Endothelial cell of umbilical vein (primary cell): ENCODE measurements around the gene ATG7. TPM values are rescaled to one million over a fixed set of nuclear protein-coding genes. Genes with fewer than 3 reads are reported as not detected.

Experiments
- BruUV-seq: library from RNA; stranded (reverse); fragments of 400-500 nt; replicated peaks from 2 replicates; lab custom pipeline; 2021; lab: Mats Ljungman, UMichigan
- CTCF ChIA-PET: fragments of 300-600, 350-600 bp; sonication (Branson Sonifier 250); formaldehyde crosslinking; loops from one replicate; lab custom pipeline; 2021; ENCODE audit warnings: antibody characterized with exemption, inconsistent platforms; lab: Charles Lee
- POLR2A ChIA-PET: fragments of 300-600, 350-600 bp; sonication (Branson Sonifier 250); formaldehyde crosslinking; loops from one replicate; lab custom pipeline; 2021; ENCODE audit warnings: antibody characterized with exemption, inconsistent platforms; lab: Charles Lee
- DNase-seq: peaks from one replicate; pipeline ENCODE4 v3.0.0-alpha.2; 2011; ENCODE audit warnings: low read depth, low spot score
- FAIRE-seq: peaks from 2 replicates; lab custom pipeline; 2011; peaks lifted over from hg19 to GRCh38; lab: Jason Lieb, UNC
- H2AFZ ChIP-seq: 2 replicates; pipeline ENCODE4 v1.6.0; 2012; ENCODE audit warnings: low read depth, low read length, control low read depth, inconsistent platforms
- H3K27ac ChIP-seq: 2 replicates; pipeline ENCODE4 v1.5.1; 2011; ENCODE audit warnings: low read depth, mild to moderate bottlenecking, control low read depth, low read length, moderate library complexity; ENCODE audit not compliant: insufficient read depth
- H3K27me3 ChIP-seq, 2 experiments: 2 replicates each; pipeline versions ENCODE4 v1.6.0 to v1.6.1; 2011; ENCODE audit warnings: low read length in 2 of 2, mixed read lengths in 1 of 2; ENCODE audit not compliant: control insufficient read depth in 2 of 2, insufficient read depth in 2 of 2
- H3K36me3 ChIP-seq, 2 experiments: 2 replicates in 1 of 2; 3 replicates in 1 of 2; pipeline ENCODE4 v1.5.1; 2011; ENCODE audit warnings: low read length in 2 of 2, mild to moderate bottlenecking in 1 of 2, moderate library complexity in 1 of 2; ENCODE audit not compliant: control insufficient read depth in 2 of 2, insufficient read depth in 2 of 2; ENCODE audit errors: extremely low read depth in 1 of 2
- H3K4me1 ChIP-seq: 3 replicates; pipeline ENCODE4 v1.5.1; 2011; ENCODE audit warnings: mild to moderate bottlenecking, low read length; ENCODE audit not compliant: control insufficient read depth, insufficient read depth; ENCODE audit errors: extremely low read depth
- H3K4me2 ChIP-seq: 2 replicates; pipeline ENCODE4 v1.6.1; 2011; ENCODE audit warnings: low read length, control low read depth, mixed read lengths; ENCODE audit not compliant: insufficient read depth
- H3K4me3 ChIP-seq, 3 experiments: fragments of 200-600 bp in 1 of 3; sonication (generic), shearing (Covaris generic) in 1 of 3; replicated peaks in 1 of 3; 2 replicates each; pipeline ENCODE4 v1.5.1; 2011 to 2016; ENCODE audit warnings: control low read depth in 3 of 3, low read length in 3 of 3, mild to moderate bottlenecking in 2 of 3, inconsistent platforms in 1 of 3, low read depth in 1 of 3, moderate library complexity in 1 of 3; ENCODE audit not compliant: insufficient read depth in 1 of 3
- H3K79me2 ChIP-seq: 2 replicates; pipeline ENCODE4 v1.6.0; 2012; ENCODE audit warnings: low read length, inconsistent platforms; ENCODE audit not compliant: control insufficient read depth, insufficient read depth
- H3K9ac ChIP-seq: replicated peaks from 2 replicates; pipeline ENCODE3; 2011; ENCODE audit warnings: low read length, control low read depth; ENCODE audit not compliant: insufficient read depth; ENCODE audit errors: extremely low read depth
- H3K9me1 ChIP-seq: replicated peaks from 3 replicates; pipeline ENCODE4 v1.6.0; 2011; ENCODE audit warnings: mild to moderate bottlenecking, low read length; ENCODE audit not compliant: control insufficient read depth, insufficient read depth; ENCODE audit errors: extremely low read depth
- H3K9me3 ChIP-seq: replicated peaks from 2 replicates; pipeline ENCODE4 v1.5.1; 2012; ENCODE audit warnings: low read length, inconsistent platforms; ENCODE audit not compliant: control insufficient read depth, insufficient read depth
- H4K20me1 ChIP-seq: replicated peaks from 2 replicates; pipeline ENCODE3; 2011; ENCODE audit warnings: mild to moderate bottlenecking, low read length; ENCODE audit not compliant: control insufficient read depth, insufficient read depth; ENCODE audit errors: extremely low read depth
- EZH2 ChIP-seq: IDR thresholded peaks from 2 replicates; pipeline ENCODE4 v1.6.1; 2012; ENCODE audit warnings: borderline replicate concordance, low read depth, mild to moderate bottlenecking, moderate library complexity, low read length, inconsistent platforms; ENCODE audit not compliant: severe bottlenecking
- FOS ChIP-seq: IDR thresholded peaks from 2 replicates; pipeline ENCODE4 v1.6.1; 2011; ENCODE audit warnings: mild to moderate bottlenecking, low read length, moderate library complexity, borderline replicate concordance; ENCODE audit not compliant: insufficient read depth
- GATA2 ChIP-seq: IDR thresholded peaks from 2 replicates; pipeline ENCODE4 v1.7.0; 2011; ENCODE audit warnings: low read depth, mild to moderate bottlenecking, moderate library complexity, mixed read lengths, low read length; ENCODE audit not compliant: insufficient read length, insufficient read depth
- JUN ChIP-seq: IDR thresholded peaks from 2 replicates; pipeline ENCODE4 v1.6.1; 2011; ENCODE audit warnings: borderline replicate concordance, low read depth; ENCODE audit not compliant: insufficient read length, insufficient read depth
- MYC ChIP-seq: IDR thresholded peaks from one replicate; pipeline ENCODE4 v1.6.1; 2011; ENCODE audit warnings: mild to moderate bottlenecking, low read depth, low read length
- POLR2A ChIP-seq: IDR thresholded peaks from 2 replicates; pipeline ENCODE4 v1.6.1; 2012; ENCODE audit warnings: low read depth, mild to moderate bottlenecking, control low read depth, low read length
- POLR2AphosphoS5 ChIP-seq: IDR thresholded peaks from 2 replicates; pipeline ENCODE4 v1.6.1; 2012; ENCODE audit warnings: low read depth, mild to moderate bottlenecking, control low read depth, low read length, moderate library complexity; ENCODE audit not compliant: insufficient read depth
- dilution Hi-C: fragments of 300-500 bp; cut with MboI; formaldehyde crosslinking; loops from one replicate; pipeline ENCODE4 v1.15.0; 2019; ENCODE audit warnings: low sequenced_read_pairs; ENCODE audit not compliant: extremely low pct_ligation_motif_present
- intact Hi-C: fragments of 100-400 bp; cut with micrococcal nuclease; formaldehyde crosslinking; loops from one replicate; pipeline ENCODE4 v1.10.0; 2022
- polyA plus RNA-seq, 4 experiments: library from polyadenylated mRNA; depleted of rRNA in 3 of 4; stranded (reverse) in 3 of 4; unstranded in 1 of 4; fragments of >200 nt; gene quantifications; 2 replicates each; pipeline versions ENCODE4 v1.2.1 to v1.2.3, GENCODE V29; 2011 to 2012; ENCODE audit warnings: missing spikeins in 1 of 4
- total RNA-seq: library from RNA; stranded (reverse); gene quantifications from 2 replicates; pipeline ENCODE4 v1.2.3, GENCODE V29; 2021
- TF ChIP-seq, protein P1 (sequence below), 2 donors: IDR thresholded peaks; 1 replicate in 1 of 2; 2 replicates in 1 of 2; pipeline ENCODE4 v1.5.1; 2011; ENCODE audit warnings: low read length in 2 of 2, mild to moderate bottlenecking in 2 of 2, moderate library complexity in 2 of 2, control low read depth in 1 of 2, inconsistent platforms in 1 of 2, low read depth in 1 of 2; ENCODE audit not compliant: insufficient read depth in 1 of 2; ENCODE audit errors: extremely low read depth in 1 of 2
- TF ChIP-seq, protein P2 (sequence below): IDR thresholded peaks from 2 replicates; pipeline ENCODE4 v1.6.1; 2011; ENCODE audit not compliant: insufficient read depth, insufficient read length

The ATG7 gene
- total and polyA plus RNA-seq, 2 donors (not counting 3 experiments of a cell fraction or from before 2014, with no cell fraction given), result 30.8 to 48.3 TPM

DNA sequence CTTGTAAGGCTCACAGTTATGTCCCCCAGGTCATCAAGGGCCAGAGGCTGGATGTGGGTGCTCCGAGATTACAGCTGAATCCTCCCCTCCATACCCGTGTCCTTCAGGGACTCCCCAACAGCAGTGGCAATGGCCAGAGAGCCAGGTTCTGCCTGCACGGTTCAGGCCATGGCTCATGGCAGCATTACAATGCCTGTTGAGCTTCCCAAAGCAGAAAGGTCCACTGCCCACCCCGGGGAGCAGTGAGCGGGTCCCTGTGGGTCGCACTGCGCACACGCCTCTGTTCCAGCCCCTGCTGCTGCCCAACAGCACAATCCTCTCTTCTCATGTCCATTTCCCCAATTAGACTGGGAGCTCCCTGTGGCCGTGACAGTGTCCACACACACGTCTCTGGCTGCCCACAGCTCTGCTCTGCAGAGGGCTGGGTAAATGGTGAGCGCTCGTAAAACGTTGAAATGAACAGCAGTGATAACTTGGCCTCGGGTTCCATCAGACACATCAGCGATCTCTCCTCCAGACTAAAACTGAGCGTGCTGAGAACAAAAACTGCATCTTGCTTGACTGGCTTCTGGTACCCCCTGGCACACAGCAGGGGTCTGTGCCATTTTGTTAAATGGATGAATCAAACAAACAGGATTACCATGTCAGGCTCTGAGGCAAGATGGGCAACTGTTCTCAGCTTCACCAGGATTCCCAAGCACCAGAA is 291.1 kb downstream of the ATG7 start:
- dilution Hi-C loops, result no loop called here
- peaks cover 86% of the 10 kb centered on the region for H3K79me2 ChIP-seq
- TF ChIP-seq, protein P1, sequence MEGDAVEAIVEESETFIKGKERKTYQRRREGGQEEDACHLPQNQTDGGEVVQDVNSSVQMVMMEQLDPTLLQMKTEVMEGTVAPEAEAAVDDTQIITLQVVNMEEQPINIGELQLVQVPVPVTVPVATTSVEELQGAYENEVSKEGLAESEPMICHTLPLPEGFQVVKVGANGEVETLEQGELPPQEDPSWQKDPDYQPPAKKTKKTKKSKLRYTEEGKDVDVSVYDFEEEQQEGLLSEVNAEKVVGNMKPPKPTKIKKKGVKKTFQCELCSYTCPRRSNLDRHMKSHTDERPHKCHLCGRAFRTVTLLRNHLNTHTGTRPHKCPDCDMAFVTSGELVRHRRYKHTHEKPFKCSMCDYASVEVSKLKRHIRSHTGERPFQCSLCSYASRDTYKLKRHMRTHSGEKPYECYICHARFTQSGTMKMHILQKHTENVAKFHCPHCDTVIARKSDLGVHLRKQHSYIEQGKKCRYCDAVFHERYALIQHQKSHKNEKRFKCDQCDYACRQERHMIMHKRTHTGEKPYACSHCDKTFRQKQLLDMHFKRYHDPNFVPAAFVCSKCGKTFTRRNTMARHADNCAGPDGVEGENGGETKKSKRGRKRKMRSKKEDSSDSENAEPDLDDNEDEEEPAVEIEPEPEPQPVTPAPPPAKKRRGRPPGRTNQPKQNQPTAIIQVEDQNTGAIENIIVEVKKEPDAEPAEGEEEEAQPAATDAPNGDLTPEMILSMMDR (IDR thresholded peaks at IDR 0.05; ENCODE audit: extremely low read depth in 1 of 2, insufficient read depth in 1 of 2, low read depth in 1 of 2, low read length in 2 of 2), result no peak
- TF ChIP-seq, protein P2, sequence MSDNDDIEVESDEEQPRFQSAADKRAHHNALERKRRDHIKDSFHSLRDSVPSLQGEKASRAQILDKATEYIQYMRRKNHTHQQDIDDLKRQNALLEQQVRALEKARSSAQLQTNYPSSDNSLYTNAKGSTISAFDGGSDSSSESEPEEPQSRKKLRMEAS, result no peak
- TF ChIP-seq EZH2 (no peak), POLR2A (no peak), FOS (no peak), POLR2AphosphoS5 (no peak), JUN (no peak), GATA2 (no peak), MYC (no peak)
- FAIRE-seq, result no peak
- intact Hi-C loops, result loop anchor here (10.0 kb wide), 2 partner anchors 241 to 359 kb away; no protein-coding TSS in a partner anchor
- no peak overlapping the region for H3K9ac ChIP-seq
- H4K20me1 ChIP-seq, result peaks cover 4% of the 10 kb centered on the region
- peaks cover 51% of the 10 kb centered on the region for H3K4me1 ChIP-seq
- H2AFZ ChIP-seq, result no peak overlapping the region
- ChIA-PET POLR2A (no interaction called here), CTCF (interaction anchor here (1.2 to 1.4 kb wide), 2 partner anchors 44 to 80 kb away, joined by 4 read pairs; no protein-coding TSS in a partner anchor)
- H3K36me3 ChIP-seq, result peaks cover 14 to 34% of the 10 kb centered on the region in 2 experiments
- BruUV-seq, result no TSS peak
- H3K9me3 ChIP-seq, result no peaks in the 10 kb centered on the region
- H3K9me1 ChIP-seq, result no peaks in the 10 kb centered on the region
- no peak overlapping the region for H3K4me3 ChIP-seq
- H3K27ac ChIP-seq, result no peak overlapping the region
- no peaks in the 10 kb centered on the region for H3K27me3 ChIP-seq
- no peak for DNase-seq
- no peak overlapping the region for H3K4me2 ChIP-seq
